DMS153 (cell line): ENCODE data around the gene TM9SF1.
A peak's percentile ranks its signal among the peaks of the same experiment; 100 is the strongest.
"Not testable (repeated sequence)": the region's sequence is repeated elsewhere in the genome, so short reads cannot be mapped to it uniquely, and the experiment has no call there.

ENCODE experiments used
- DNase-seq: peaks from one replicate; lab custom pipeline; 2025; lab: John Stamatoyannopoulos, UW

Gene TM9SF1

DNA sequence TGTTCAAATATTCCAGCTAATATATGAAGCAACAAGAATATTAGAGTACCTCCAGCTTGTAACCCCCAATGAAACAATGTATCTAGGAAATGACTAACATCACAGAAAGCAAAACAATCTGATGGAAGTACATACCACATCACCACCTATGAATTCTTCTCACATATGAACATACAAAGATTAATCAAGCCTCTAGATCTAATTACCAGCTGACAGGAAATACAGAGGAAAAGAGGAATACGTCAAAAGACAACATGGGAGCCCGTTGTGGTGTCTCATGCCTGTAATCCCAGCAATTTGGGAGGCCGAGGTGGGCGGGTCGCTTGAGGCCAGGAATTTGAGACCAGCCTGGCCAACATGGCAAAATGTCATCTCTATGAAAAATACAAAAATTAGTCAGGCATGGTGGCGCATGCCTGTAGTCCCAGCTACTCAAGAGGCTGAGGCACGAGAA, 29.4 kb upstream of the TM9SF1 start:
- no peak for DNase-seq

- not testable (repeated sequence) for DNase-seq
Observed at GRCh38 chr14:24222987-24223386, 27.7 kb upstream of the TM9SF1 start.

- no peak for DNase-seq
Observed at GRCh38 chr14:24219521-24219920, 24.3 kb upstream of the TM9SF1 start.

- DNase-seq, result no peak
Observed at GRCh38 chr14:24219080-24219479, 23.8 kb upstream of the TM9SF1 start.

- DNase-seq, result not testable (repeated sequence)
Observed at GRCh38 chr14:24216876-24217275, 21.6 kb upstream of the TM9SF1 start.

DNA sequence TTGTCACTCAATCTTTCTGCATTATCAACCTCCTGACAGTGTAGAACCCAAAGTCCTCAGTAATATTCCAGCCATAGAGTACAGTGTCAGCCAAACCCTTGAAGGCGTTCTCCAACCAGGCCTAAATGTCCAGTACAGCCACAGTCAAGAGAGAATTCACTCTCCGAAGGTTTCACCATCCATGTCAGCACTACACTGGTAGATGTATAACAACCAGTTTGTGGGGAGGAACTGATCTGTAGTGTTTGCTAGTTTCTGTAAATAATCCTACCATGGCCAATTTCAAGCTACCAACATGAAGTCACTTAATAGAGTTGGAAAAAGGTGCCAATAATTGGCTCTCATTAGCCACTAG, 21.1 kb upstream of the TM9SF1 start:
- no peak for DNase-seq

DNA sequence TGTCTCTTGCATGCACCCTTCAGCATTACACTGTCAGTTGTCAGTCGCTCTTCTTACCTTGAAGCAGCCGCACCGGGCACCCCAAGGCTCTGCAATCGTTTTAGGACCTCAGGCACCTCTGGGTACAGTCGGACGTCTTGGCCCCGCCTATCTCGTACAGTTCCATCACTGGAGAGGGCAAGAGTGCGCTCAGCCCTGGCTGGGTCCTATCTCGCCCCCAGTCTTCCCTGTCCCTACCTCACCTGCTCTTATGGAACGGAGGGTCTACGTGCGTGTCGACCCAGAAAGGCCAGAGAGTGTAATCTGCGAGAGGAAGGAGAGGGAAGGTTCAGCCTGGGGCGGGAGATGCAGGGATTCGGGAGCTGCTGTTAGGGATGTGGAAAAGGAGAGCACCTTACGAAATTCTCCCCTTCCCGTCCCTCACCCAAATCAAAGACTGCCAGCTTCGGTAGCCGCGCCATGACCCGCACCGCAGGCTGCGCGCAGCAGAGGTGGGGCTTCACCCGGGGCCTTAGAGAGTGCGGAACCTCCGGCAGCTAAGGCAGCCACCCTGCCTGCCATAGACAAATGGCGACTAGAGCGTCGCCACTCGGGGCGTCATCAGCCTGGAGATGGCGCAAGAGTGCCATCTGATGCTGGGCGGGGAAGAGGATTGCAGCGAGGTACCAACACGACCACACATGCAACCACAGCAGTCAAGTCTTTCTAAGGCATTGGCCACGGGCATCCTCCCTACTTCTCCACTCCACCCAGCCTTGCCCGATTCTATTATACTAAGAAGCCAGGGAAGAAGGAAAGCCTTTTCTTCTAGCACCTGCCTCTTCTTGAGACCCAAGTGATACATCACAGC, 20.5 kb upstream of the TM9SF1 start, which contains the start of gene MDP1:
Gene MDP1 (minus strand): TSS at position 572 of the 850 bp plus-strand sequence. CDS start 111 bp downstream, at position 461.
- peak; percentile 72 for DNase-seq

DNA sequence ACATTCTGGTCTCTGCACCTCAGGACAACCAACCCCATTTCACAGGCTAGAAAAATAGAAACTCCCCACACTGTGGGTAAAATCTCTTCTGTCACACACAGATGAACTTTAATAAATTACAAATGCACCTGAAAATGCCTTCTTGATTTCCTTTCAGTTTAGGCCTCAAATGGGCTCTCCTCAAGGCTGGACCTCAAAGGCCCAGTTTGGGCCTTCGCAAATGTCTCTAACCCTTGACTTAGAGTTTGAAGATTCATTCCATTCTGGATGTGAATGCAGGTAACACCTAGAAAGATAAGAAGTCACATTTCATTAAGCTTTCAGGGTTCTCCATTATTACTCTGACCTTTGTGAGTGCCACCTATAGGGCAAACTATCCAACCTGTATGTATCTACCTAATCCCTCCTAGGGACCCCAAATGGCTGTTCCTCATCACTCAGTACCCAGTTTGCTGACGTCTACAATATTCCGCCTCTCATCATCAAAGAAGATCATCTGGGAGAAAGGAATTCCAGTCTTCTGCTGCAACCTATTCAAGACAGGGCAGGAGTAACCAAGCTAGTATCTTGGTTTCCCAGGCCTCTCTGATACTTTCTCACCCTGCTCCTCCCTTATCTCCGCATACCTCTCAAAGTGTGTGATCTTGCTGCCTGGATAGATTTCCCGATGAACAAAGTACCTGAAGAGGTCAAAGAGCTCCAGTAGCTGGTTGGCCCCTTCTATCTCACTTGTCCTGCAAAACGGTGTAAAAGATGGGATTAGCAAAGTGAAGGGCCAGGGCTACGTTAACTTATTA, 18.8 kb upstream of the TM9SF1 start:
- DNase-seq, result no peak

- peak; percentile 91 for DNase-seq
Observed at GRCh38 chr14:24212924-24213865, 18.0 kb upstream of the TM9SF1 start, which contains the start of gene CHMP4A. Gene CHMP4A (minus strand): TSS chr14:24213488. CDS start chr14:24213439, 49 bp downstream.

DNA sequence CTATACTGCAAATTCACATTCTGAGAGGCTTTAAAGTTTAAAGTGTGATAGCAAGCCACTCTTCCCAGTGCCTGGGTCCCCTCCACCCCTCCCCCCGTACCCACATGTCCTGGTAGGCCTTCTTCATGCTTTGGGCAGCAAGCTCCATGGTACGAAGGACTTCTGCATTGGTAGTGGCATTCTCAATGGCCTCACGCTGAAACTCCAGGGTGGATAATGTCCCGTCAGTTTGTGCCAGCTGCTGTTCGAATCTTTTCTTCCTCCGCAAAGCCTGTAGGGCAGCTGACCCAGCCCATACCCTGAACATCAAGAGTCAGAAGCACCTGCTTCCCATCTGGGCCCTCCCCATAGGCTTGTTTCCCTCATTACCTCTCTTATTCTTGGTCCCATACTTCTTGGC, 16.1 kb upstream of the TM9SF1 start:
- no peak for DNase-seq

GRCh38 chr14:24207625-24208024, 12.4 kb upstream of the TM9SF1 start:
- no peak for DNase-seq

DNA sequence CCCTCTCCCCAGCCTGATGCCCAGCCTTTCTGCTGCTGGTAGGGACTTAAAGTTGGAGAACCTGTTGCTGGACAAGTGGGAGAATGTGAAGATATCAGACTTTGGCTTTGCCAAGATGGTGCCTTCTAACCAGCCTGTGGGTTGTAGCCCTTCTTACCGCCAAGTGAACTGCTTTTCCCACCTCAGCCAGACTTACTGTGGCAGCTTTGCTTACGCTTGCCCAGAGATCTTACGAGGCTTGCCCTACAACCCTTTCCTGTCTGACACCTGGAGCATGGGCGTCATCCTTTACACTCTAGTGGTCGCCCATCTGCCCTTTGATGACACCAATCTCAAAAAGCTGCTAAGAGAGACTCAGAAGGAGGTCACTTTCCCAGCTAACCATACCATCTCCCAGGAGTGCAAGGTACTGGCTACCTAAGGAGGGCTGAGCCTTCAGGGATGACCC, 11.9 kb upstream of the TM9SF1 start:
- no peak for DNase-seq

GRCh38 chr14:24206260-24207103, 11.2 kb upstream of the TM9SF1 start:
- no peak for DNase-seq

GRCh38 chr14:24204163-24205146, 9.2 kb upstream of the TM9SF1 start:
- DNase-seq, result no peak

DNA sequence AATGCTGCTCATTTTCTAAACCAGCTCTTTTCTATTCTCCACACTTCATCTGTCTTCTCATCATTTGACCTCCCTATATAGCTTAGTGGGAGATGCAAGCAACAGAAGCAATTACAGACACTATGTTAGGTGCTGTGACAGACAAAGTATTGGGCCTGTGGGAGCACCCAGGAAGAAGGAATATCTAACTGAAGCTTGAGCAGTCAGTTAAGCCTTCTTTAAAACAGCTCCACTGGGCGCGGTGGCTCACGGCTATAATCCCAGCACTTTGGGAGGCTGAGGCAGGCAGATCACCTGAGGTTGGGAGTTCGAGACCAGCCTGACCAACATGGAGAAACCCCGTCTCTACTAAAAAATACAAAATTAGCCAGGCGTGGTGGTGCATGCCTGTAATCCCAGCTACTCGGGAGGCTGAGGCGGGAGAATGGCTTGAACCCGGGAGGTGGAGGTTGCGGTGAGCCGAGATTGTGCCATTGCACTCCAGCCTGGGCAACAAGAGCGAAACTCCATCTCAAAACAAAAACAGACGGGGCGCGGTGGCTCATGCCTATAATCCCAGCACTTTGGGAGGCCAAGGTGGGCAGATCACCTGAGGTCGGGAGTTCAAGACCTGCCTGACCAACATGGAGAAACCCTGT, 8.1 kb upstream of the TM9SF1 start:
- DNase-seq, result not testable (repeated sequence)

- not testable (repeated sequence) for DNase-seq
Observed at GRCh38 chr14:24202538-24202937, 7.3 kb upstream of the TM9SF1 start.

- no peak for DNase-seq
Observed at GRCh38 chr14:24198814-24199524, 3.7 kb upstream of the TM9SF1 start.

- no peak for DNase-seq
Observed at GRCh38 chr14:24197056-24197450, 1.8 kb upstream of the TM9SF1 start.
